Measurements from ENCODE around the gene BLVRA.
"Not testable (repeated sequence)": the region's sequence is repeated elsewhere in the genome, so short reads cannot be mapped to it uniquely, and the experiment has no call there.

The BLVRA gene

GRCh38 chr7:43810195-43810941 lies 51.9 kb downstream of the BLVRA start:
- peak; percentile 25 for DNase-seq (ENCODE audit: low read depth, low spot score)

DNA sequence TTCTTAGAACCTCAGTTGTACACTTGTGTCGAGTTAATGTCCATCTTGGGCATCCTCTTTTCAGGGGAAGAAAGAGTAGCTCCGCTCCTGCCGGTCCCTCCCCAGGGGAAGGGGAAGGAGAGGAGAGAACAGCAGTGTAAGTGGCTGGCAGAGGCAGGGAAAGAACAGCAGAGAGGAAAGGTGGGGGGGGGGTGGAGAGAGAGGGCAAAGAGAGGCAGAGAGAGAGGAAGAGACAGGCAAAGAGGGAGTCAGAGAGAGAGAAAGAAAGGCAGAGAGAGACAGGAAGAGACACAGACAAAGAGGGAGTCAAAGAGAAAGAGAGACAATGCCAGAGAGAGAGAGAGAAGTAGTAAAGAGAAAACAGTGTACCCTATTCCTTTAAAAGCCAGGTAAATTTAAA lies 56.9 kb downstream of the BLVRA start:
- DNase-seq (ENCODE audit: low read depth, low spot score) = no peak

GRCh38 chr7:43816046-43816797 lies 57.7 kb downstream of the BLVRA start:
- DNase-seq (ENCODE audit: low read depth, low spot score) = not testable (repeated sequence)

DNA sequence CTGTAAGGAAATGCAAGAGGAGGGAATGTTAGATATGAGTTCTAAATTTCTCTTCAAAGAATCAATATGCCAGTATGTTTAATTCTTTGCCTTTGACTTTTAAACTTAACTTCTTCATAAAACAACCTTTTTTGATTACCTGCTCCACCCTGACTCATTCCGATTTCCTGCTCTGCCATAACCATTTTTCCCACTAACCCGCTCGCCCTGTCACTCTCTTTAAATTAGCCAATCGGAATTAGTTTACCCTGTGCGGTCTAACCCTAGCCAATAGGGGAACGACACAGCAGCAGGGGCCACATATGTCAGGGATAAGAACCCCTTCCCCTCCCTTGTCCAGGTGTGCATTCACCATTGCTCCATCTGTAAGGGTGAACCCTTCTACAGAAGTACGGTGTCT lies 64.9 kb downstream of the BLVRA start:
- not testable (repeated sequence) for DNase-seq (ENCODE audit: low read depth, low spot score)

DNA sequence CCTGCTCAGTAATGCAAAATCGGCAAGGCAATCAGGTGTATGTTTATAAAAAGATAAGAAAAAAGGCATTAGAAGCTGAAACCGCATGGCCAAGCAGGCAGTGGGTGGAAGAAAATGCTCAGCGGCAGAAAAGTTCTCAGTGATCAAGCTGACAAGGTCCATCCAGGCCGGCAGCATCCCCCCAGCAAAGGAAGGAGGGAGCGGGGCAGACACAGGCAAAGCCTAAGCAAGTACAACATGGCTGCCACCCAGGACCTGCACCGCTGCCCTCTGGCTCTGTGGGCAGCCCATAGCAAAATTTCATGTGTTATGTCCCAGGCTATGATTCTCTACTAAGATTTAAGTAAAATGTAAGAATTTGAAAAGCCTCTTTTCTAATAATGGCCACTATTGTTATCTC lies 65.5 kb downstream of the BLVRA start:
- DNase-seq (ENCODE audit: low read depth, low spot score) = no peak

GRCh38 chr7:43824513-43824912 lies 66.0 kb downstream of the BLVRA start:
- not testable (repeated sequence) for DNase-seq (ENCODE audit: low read depth, low spot score)

- no peak for DNase-seq (ENCODE audit: low read depth, low spot score)
These were observed 66.5 kb downstream of the BLVRA start for GRCh38 chr7:43824963-43825362.

DNA sequence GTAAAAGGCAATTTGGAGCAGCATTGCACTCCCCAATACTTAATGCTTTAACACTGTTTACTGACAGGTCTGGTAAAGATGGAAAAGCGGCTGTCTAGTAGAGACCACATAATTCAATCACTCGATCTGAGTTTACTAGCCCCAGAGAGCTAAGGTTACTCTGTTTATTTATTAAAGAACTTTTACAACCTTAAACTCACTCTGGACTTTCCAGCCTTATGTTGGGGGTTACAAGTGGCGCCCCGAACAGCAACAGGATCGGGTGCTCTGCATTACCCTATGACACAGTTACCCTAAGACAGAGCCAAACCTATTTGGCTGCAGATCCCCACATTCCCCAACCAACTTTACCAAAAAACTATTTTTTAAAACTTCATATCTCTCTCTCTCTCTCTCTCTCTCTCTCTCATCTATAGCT lies 66.9 kb downstream of the BLVRA start:
- DNase-seq (ENCODE audit: low read depth, low spot score) = no peak

- not testable (repeated sequence) for DNase-seq (ENCODE audit: low read depth, low spot score)
These were observed 72.4 kb downstream of the BLVRA start for GRCh38 chr7:43830917-43831316.

DNA sequence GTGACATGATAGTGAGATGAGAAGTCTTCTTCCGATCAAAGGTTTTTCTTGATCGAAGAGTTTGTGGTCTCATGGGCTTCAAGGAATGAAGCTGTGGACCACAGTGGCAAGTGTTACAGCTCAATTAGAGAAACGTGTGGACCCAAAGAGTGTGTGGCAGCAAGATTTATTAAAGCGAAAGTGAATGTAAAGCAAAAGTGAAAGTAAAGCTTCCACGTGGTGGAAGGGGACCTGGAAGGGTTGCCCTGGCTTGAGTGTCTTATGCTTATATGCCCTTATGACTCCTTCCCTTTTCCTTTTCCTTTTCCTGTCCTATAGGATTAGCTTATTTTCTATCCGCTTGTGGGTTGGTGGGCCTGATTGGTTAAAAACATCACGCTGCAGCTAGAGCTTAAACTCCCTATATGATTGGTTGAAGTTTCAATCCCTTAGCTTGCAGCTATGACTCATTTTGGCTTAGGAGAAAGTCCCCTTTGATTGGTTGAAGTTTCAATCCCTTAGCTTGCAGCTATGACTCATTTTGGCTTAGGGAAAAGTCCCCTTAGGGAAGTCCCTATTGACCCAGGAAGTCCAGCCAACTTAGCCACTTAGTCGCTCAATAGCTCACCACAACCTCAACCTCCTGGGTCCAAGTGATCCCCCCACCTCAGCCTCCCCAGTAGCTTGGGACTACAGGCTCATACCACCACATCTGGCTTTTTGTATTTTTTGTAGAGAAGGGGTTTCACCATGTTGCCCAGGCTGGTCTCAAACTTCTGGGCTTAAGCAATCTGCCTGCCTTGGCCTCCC lies 76.2 kb downstream of the BLVRA start:
- DNase-seq (ENCODE audit: low read depth, low spot score) = no peak

DNA sequence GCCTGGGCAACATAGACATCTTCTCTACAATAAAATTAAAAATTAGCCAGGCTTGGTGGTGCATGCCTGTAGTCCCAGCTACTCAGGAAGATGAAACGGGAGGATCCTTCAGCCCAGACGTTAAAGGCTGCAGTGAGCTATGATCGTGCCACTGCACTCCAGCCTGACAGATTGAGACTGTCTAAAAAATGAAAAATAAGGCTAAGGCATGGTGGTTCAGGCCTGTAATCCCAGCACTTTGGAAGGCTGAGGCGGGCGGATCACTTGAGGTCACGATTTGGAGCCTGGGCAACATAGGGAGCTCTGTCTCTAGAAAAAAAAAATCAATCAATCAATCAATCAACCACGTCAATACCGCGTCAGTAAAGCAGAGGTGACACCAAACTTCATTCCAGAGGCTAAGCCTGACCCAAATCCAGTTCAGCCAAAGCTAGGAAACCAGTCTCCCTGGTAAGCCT lies 79.8 kb downstream of the BLVRA start:
- DNase-seq (ENCODE audit: low read depth, low spot score) = no peak

- no peak for DNase-seq (ENCODE audit: low read depth, low spot score)
These were observed 84.8 kb downstream of the BLVRA start for GRCh38 chr7:43843296-43843695.

DNA sequence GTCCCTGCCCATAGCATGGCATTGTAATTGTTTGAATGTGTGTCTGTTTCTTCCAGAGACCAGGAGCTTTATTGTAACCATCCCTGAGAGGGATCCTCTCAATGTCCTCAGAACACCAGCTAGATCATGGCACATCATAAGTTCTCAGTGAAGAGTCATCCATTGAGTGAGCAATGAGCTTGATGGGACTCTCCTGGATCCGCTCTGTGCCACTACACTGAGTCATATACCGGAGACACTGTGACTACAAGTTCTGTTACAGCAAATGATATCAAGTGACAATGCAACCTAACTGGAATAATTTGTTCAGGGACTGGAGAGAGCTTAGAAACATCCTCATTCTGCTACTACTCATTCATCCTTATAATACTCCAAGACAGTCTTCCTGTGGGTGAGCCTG lies 85.8 kb downstream of the BLVRA start:
- no peak for DNase-seq (ENCODE audit: low read depth, low spot score)

GRCh38 chr7:43844662-43845061 lies 86.2 kb downstream of the BLVRA start:
- DNase-seq (ENCODE audit: low read depth, low spot score) = no peak

DNA sequence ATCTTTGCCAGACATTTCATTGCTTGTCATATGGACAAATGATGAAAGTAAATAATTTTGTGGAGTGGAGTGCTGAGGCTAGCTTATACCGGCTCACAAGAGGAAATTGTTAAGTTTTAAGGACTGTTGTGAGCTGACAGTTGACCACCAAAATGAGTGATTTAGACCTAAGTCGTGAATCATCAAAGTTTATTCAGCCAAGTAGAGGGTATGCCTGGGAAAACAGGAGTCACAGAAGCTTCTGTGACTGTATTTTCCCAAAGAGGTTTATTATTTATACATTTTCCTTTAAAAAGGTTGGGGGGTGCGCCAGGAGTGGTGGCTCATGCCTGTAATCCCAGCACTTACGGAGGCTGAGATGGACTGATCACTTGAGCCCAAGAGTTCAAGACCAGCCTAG lies 89.0 kb downstream of the BLVRA start:
- no peak for DNase-seq (ENCODE audit: low read depth, low spot score)

DNA sequence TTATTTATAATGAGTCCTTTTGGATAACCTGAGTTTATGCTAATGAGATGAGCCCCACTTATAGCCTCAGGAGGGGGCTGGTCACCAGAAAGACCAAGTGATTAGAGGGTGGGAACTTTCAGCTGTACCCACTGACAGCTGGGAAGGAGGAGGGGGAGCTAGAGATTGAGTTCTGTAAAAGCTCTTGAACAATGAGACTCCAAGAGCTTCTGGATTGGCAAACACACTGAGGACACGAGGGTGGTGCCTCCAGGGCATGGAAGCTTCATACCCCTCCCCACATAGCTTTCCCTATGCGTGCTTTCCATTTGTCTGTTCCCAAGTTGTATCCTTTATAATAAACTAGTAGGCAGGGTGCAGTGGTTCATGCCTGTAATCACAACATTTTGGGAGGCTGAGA lies 90.6 kb downstream of the BLVRA start:
- DNase-seq (ENCODE audit: low read depth, low spot score) = no peak

DNA sequence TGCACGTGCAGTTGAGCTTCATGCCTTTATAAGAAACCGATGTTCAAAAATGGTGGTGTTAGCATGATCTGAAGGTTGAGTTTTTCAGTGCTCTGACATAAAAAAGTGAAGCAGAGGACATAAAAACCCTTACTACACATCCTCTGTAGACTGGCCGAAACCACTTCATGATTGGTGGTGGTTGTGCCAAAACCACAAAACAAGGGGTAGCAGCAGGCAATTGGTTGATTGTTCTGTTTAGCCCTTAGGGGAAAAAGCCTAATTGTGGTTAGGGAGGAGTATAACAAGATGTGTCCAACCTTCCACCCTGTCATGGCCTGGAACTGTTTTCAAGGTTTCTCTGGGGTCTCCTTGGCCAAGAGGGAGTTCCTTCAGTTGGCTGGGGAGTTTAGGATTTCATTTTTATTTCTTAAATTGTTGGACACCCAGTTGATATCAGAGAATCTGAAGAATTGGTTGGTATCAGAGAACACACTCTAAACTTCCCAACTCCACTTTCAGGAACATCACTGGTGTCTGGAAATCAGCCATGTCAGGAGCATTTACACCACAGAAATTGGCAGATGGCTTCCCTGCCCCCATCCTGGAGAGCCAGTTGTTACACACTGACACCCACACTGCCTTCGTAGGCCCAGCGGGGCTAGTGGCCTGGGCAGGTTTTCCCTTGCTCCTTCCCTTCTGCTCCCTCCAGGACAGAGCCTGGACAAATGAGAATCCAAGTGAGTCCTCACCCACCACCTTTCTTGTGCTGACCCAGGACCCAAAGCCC lies 92.1 kb downstream of the BLVRA start:
- no peak for DNase-seq (ENCODE audit: low read depth, low spot score)

DNA sequence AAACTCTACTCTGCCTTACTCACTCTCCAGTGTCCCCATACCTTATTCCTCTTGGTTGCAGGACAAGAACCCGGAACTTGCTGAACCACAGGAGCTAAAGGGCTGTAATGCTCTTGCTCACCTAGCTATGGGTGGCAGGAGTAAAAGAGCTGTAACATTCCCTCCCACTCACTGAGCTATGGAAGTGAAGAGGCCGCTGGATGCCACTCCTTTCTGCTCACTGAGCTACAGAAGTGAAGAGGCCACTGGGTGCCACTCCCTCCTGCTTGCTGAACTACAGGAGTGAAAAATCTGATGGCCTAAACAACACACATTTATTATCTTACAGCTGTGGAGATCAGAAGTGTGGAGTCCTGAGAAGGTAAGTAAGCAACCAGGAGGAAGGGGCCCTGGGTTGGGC lies 93.3 kb downstream of the BLVRA start:
- DNase-seq (ENCODE audit: low read depth, low spot score) = no peak

GRCh38 chr7:43855176-43855575 lies 96.7 kb downstream of the BLVRA start:
- no peak for DNase-seq (ENCODE audit: low read depth, low spot score)

GRCh38 chr7:43856316-43856715 lies 97.8 kb downstream of the BLVRA start:
- DNase-seq (ENCODE audit: low read depth, low spot score) = no peak
